ENCODE data around the gene PFKFB2. TPM values are rescaled to one million over a fixed set of nuclear protein-coding genes. Genes with fewer than 3 reads are reported as not detected.

Gene PFKFB2
- total RNA-seq (9.3 TPM), polyA plus RNA-seq (3.4 TPM)

- H3K4me1 ChIP-seq (ENCODE audit: insufficient read depth) = no peaks in the 10 kb centered on the region
- DNase-seq (ENCODE audit: extremely low spot score) = peak; percentile 94
- peaks cover 2% of the 10 kb centered on the region for H3K36me3 ChIP-seq (ENCODE audit: insufficient read depth)
- 3% methylated on average over 56 of the region's 56 CpGs for WGBS
- H3K4me3 ChIP-seq (ENCODE audit: low read depth, low read length) = peak within 1 kb of the TSS; percentile 51
- H3K27ac ChIP-seq (ENCODE audit: low read depth) = peak within 1 kb of the TSS; percentile 88
These were observed at the start of gene PFKFB2 for GRCh38 chr1:207052911-207053769. PFKFB2 (plus strand) TSS chr1:207053275; CDS start chr1:207054718, 1,443 bp downstream.

DNA sequence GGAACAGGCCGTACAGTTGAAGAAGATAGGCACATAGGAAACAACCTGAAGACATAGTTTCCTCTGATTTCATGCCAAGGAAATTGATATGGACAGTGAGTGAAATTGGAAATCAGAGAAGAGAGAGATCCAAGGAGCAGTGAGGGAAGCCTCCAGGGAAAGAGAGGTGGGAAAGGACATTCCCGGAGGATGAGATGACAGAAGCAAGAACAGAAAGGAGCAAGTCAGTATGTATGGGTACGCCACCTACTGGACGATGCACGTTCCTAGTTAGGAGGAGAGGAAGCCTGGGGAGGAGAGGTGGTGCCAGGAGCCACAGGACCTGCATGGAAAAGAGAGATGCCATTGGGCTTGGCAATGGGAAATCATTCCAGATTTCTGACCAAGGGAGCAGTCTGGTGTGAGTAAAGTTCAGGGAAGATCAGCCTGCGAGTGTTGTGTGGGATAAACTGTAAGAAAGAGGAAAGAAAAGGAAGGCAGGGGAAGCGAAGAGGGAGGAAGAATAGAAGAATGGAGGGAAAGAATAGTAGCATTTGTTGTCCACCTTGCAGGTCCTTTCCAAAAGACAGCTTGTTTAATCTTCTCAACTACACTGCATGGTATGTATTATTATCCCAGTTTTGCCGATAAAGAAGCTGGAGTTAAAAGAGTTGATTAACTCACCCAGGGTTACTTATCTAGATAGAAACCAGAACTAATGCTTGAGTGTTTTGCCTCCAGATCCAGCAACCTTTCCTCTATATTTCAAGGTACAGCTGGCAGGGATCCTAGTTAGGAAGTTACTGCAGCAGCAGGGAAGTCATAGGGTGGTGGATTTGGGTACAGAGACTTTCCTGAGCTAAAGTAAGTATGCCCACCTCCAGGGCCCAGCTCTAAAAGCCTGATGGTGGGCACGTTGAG, 47.9 kb upstream of the PFKFB2 start:
- 45% methylated on average over 9 of the region's 9 CpGs for WGBS
- no peak for DNase-seq (ENCODE audit: extremely low spot score)
- H3K36me3 ChIP-seq (ENCODE audit: insufficient read depth) = no peaks in the 10 kb centered on the region
- no peak overlapping the region for H3K4me3 ChIP-seq (ENCODE audit: low read depth, low read length)
- no peaks in the 10 kb centered on the region for H3K4me1 ChIP-seq (ENCODE audit: insufficient read depth)
- no peak overlapping the region for H3K27ac ChIP-seq (ENCODE audit: low read depth)

GRCh38 chr1:207006083-207006482, 47.0 kb upstream of the PFKFB2 start:
- 93% methylated on average over 3 of the region's 3 CpGs for WGBS
- Histone ChIP-seq H3K27ac (ENCODE audit: low read depth) (no peak overlapping the region), H3K4me1 (ENCODE audit: insufficient read depth) (no peaks in the 10 kb centered on the region), H3K36me3 (ENCODE audit: insufficient read depth) (no peaks in the 10 kb centered on the region), H3K4me3 (ENCODE audit: low read depth, low read length) (no peak overlapping the region)
- DNase-seq (ENCODE audit: extremely low spot score) = no peak

DNA sequence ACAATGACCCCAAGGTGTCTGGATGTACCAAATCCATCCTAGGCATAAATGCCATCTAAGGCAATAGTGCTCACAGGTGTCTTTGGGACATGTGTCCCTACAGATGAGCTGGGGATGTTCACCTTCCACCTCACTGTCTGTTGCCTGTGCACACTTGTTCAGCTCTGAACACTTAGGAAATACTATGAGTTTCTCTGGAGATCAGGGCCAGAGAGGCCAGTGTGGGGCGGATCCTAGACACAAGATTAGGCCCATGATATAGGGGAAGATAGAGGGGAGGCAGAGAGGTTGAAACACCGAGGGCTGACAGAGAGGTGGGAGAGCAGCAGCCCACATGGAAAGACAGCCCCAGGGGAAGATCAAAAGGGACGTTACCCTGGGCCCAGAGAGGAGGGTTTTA, 46.2 kb upstream of the PFKFB2 start:
- no peak for DNase-seq (ENCODE audit: extremely low spot score)
- Histone ChIP-seq H3K27ac (ENCODE audit: low read depth) (no peak overlapping the region), H3K36me3 (ENCODE audit: insufficient read depth) (no peaks in the 10 kb centered on the region), H3K4me3 (ENCODE audit: low read depth, low read length) (no peak overlapping the region), H3K4me1 (ENCODE audit: insufficient read depth) (no peaks in the 10 kb centered on the region)
- WGBS = 68% methylated on average over 3 of the region's 3 CpGs

- Histone ChIP-seq H3K4me3 (ENCODE audit: low read depth, low read length) (no peak overlapping the region), H3K4me1 (ENCODE audit: insufficient read depth) (no peaks in the 10 kb centered on the region), H3K36me3 (ENCODE audit: insufficient read depth) (no peaks in the 10 kb centered on the region), H3K27ac (ENCODE audit: low read depth) (no peak overlapping the region)
- 60% methylated on average over 5 of the region's 5 CpGs for WGBS
- DNase-seq (ENCODE audit: extremely low spot score) = no peak
These were observed 45.6 kb upstream of the PFKFB2 start for GRCh38 chr1:207007352-207008033.

DNA sequence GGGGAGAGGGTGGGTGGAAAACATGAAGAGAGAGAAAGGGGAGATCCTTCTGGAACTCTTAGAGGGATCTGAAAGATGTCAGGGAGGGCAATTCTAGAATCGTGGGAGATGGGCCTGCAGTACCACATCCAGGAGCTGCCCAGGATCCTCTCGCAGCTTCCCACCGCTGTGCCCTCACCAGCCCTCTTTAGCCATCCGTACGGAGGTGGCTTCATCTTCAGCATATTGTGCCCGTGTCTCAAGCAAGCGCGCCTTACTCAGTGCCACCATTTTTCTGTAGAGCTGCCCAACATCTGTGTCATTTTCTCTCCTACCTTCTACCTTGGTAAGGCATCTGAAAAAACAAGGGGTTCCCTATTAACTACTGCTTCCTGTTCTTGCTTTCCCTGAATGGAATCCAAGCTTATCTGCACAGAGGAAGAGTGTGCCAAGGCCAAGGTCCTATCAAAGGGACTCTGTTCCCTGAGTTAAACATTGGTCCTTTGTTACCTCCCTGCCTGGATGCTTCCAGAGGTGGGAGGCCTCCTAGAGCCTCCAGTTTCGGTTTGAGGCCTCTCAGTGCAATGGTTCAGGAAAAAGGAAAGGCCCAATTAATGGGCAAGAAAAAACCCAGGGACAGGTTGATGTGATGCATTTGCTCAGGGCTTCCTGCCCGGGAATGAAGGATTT, 43.8 kb upstream of the PFKFB2 start:
- no peaks in the 10 kb centered on the region for H3K36me3 ChIP-seq (ENCODE audit: insufficient read depth)
- no peak for DNase-seq (ENCODE audit: extremely low spot score)
- H3K4me1 ChIP-seq (ENCODE audit: insufficient read depth) = no peaks in the 10 kb centered on the region
- 91% methylated on average over 10 of the region's 10 CpGs for WGBS
- H3K4me3 ChIP-seq (ENCODE audit: low read depth, low read length) = no peak overlapping the region
- H3K27ac ChIP-seq (ENCODE audit: low read depth) = no peak overlapping the region

- Histone ChIP-seq H3K4me3 (ENCODE audit: low read depth, low read length) (no peak overlapping the region), H3K27ac (ENCODE audit: low read depth) (no peak overlapping the region), H3K4me1 (ENCODE audit: insufficient read depth) (no peaks in the 10 kb centered on the region), H3K36me3 (ENCODE audit: insufficient read depth) (no peaks in the 10 kb centered on the region)
- WGBS = 81% methylated on average over 7 of the region's 7 CpGs
- DNase-seq (ENCODE audit: extremely low spot score) = no peak
These were observed 43.1 kb upstream of the PFKFB2 start for GRCh38 chr1:207009945-207010344.

- H3K27ac ChIP-seq (ENCODE audit: low read depth) = no peak overlapping the region
- H3K4me3 ChIP-seq (ENCODE audit: low read depth, low read length) = no peak overlapping the region
- no peaks in the 10 kb centered on the region for H3K36me3 ChIP-seq (ENCODE audit: insufficient read depth)
- WGBS = 99% methylated on average over 2 of the region's 2 CpGs
- DNase-seq (ENCODE audit: extremely low spot score) = no peak
- H3K4me1 ChIP-seq (ENCODE audit: insufficient read depth) = no peaks in the 10 kb centered on the region
These were observed 42.3 kb upstream of the PFKFB2 start for GRCh38 chr1:207010726-207011125.

DNA sequence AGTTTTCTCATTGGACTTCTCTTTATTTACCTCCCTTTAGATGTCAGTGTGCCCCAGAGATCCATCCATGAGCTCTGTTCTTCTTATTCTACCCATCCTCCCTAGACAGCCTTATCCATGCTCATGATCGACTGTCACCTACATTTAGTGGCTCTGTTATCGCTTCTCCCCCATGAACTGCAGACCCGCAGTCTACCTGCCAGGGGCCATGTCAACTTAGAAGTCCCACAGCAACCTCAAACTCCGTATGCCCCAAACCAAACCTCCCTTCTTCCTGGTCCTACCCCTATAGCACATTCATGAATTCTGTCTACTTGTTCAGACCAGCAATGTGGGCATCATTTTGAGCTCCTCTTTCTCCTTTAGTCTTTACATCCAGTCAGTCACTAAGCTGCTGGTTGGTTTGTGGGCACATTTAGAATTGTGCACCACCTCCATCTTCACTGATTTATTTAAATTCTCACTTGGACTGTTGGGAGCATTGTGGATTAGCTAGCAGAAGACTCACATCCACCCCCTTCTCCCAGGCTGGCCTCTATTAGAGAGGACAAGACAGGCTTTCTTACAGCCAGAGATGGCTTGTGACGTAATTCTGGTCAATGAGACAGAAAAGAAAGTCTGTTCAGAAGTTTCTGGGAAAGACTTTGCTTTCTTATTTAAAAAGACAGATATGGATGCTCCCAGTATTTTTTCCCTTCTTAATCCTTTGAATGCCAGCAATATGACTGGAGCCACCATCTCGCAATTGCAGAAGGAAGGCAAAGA, 39.6 kb upstream of the PFKFB2 start:
- Histone ChIP-seq H3K4me3 (ENCODE audit: low read depth, low read length) (no peak overlapping the region), H3K27ac (ENCODE audit: low read depth) (no peak overlapping the region), H3K36me3 (ENCODE audit: insufficient read depth) (no peaks in the 10 kb centered on the region), H3K4me1 (ENCODE audit: insufficient read depth) (no peaks in the 10 kb centered on the region)
- no peak for DNase-seq (ENCODE audit: extremely low spot score)
- 65% methylated on average over 6 of the region's 6 CpGs for WGBS

DNA sequence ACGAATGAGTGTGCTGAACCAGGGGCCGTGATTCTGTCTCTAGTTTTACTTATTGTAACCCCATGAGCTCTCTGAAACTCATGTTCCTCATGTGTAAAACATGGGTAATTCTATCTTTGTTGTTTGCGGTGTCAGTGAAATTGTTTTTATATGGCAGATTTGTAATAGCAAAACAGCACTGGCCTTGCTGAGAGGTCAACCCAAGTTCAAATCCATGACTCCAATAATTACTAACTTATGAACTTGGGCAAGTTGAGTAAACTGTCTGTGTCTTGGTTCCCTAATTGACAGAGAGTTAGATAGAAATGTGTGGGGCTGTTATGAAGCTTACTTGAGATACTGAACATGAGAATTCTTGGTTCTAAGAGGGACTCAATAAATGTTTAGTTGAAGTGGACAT, 38.3 kb upstream of the PFKFB2 start:
- Histone ChIP-seq H3K4me1 (ENCODE audit: insufficient read depth) (no peaks in the 10 kb centered on the region), H3K4me3 (ENCODE audit: low read depth, low read length) (no peak overlapping the region), H3K36me3 (ENCODE audit: insufficient read depth) (no peaks in the 10 kb centered on the region), H3K27ac (ENCODE audit: low read depth) (no peak overlapping the region)
- no peak for DNase-seq (ENCODE audit: extremely low spot score)
- WGBS = 88% methylated on average over 3 of the region's 3 CpGs

GRCh38 chr1:207015791-207016190, 37.3 kb upstream of the PFKFB2 start:
- Histone ChIP-seq H3K27ac (ENCODE audit: low read depth) (no peak overlapping the region), H3K4me1 (ENCODE audit: insufficient read depth) (no peaks in the 10 kb centered on the region), H3K36me3 (ENCODE audit: insufficient read depth) (no peaks in the 10 kb centered on the region), H3K4me3 (ENCODE audit: low read depth, low read length) (no peak overlapping the region)
- DNase-seq (ENCODE audit: extremely low spot score) = no peak
- 89% methylated on average over 3 of the region's 3 CpGs for WGBS

DNA sequence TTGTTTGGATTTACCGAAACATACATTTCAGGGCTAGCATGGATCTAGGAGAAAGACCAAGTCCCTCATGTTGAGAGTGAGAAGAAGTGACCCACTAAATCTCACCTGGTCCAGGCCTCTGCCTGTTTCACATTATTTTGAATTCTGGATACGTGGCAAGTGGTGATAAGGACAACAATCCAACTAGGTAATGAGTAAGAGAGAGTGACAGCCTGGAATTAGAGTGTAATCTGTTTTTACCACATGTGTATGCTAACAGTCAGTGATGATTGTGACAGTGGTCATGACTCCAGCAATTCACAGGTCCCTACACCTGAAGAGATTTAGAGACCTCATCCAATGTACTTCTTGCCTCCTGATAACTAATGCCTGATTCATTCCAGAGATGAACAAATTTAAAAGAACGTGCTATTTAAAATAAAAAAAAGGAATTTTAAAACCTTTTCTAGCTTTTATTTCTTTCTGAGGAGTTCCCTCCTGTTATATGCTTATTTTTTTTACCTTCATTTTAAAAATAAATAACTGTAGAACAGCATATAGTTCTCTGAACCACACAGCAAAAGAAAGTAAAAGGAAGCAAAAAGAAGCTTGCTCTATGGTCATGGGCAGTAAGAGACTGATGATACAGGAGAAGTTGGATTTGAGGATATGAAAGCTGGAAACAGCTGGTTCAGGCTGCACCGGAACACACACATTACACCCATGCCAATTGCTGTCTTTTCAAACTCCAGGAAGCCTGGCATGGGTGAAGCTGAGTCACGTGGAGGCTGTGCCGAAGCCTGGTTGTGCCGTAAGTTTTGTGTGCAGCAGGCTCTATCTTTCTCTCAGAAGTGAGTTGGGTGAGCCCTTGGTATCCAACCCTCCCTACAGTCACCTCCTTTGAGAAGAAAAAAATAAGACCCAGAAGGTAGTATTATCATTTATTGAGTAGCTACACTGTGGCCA, 35.2 kb upstream of the PFKFB2 start:
- Histone ChIP-seq H3K4me3 (ENCODE audit: low read depth, low read length) (no peak overlapping the region), H3K4me1 (ENCODE audit: insufficient read depth) (no peaks in the 10 kb centered on the region), H3K27ac (ENCODE audit: low read depth) (no peak overlapping the region), H3K36me3 (ENCODE audit: insufficient read depth) (no peaks in the 10 kb centered on the region)
- 63% methylated on average over 7 of the region's 7 CpGs for WGBS
- DNase-seq (ENCODE audit: extremely low spot score) = no peak
